Femur (tissue), 1 donor: ENCODE results near the gene MSH3.
"Not testable (repeated sequence)": the region's sequence is repeated elsewhere in the genome, so short reads cannot be mapped to it uniquely, and the experiment has no call there.

Experiments
- DNase-seq: peaks from one replicate; pipeline ENCODE4 v3.0.0-alpha.2; 2017

Gene MSH3

DNA sequence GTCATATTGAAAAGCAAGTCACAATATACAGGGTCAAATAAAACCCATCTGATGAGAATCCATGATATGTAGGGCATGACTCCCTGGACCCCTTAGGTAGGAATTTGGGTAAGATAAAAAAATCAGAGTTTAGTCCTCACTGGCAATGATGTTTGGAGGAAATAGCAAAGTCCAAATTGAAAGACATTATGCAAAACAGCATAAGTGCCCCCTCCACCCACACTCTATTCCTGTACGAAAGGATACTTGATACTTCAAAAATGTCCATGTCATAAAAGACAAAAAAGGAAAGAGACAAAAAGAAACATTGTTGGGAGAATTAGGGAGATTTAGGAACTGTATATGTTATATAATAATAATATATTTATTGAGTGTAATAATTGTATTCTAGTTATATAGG, 209.7 kb downstream of the MSH3 start:
- no peak for DNase-seq

DNA sequence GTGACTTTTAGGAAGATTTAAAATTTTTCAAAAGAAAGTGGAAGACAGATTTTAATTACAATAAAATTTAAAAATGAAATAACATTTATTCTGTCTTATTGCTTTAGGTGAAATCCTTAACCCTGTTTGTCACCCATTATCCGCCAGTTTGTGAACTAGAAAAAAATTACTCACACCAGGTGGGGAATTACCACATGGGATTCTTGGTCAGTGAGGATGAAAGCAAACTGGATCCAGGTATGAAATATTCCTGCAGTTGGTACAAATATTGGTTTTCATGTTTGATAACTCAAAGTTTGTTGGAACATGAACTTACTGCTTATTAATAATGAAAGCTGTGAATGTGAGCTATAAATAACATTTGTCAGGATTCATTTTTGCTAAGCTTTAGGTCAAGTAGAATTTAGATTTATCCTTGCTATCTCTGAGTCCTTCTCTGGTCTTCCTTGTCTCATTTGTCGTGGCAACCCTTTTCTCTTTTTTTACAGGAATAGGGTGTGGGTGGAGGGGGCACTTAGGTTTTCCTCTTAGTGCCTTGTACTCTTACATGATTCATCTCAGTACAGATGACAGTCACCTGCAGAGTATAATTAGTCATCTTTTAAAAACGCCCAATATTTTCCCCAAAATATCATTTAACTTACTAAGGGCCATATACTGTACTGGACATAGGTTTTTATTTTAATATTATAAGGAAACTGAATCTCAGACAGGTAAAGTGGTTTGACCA, 210.4 kb downstream of the MSH3 start:
- no peak for DNase-seq

DNA sequence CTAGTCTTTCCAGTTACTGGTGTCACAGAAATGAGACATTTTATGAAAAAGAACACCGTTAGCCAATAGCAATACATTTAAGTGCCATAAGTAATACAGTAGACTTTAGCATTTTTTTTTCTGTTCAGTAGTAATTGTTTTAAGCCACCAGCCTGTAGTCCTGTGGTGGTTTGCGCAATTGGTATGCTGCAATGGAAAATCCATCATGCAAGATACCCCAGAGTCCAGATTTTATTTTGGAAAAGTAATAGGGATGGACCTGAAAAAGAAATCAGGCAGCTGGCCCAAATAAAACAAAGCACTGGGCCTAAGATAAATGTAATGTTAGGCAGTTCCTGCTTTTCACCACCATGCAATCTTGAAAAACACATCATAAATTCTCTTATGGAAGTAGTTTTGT, 211.1 kb downstream of the MSH3 start:
- DNase-seq = no peak

- no peak for DNase-seq
Measured at GRCh38 chr5:80866371-80866770, 211.9 kb downstream of the MSH3 start.

- DNase-seq = no peak
Measured at GRCh38 chr5:80867233-80867632, 212.8 kb downstream of the MSH3 start.

DNA sequence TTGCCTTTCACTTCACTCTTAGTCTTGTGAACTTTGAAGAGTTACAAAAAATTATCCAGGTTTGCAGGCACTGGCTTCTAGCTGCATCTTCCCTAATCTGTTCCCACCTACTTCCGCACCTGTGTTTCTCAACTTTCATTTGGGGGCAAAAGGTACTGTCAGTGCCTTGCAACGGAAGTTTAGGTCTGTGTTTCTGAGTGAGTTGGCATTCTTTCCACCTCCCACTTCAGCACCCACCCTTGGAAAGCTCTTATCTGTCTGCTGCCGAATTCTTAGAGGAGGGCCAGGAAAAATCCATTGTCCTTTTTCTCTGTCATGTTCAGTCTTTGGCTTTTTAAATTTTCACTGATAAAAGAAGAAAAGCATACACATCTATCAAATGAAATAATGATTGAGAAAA, 216.0 kb downstream of the MSH3 start:
- DNase-seq = no peak

- no peak for DNase-seq
Measured at GRCh38 chr5:80871541-80871961, 217.1 kb downstream of the MSH3 start.

GRCh38 chr5:80874162-80874561, 219.7 kb downstream of the MSH3 start:
- no peak for DNase-seq

DNA sequence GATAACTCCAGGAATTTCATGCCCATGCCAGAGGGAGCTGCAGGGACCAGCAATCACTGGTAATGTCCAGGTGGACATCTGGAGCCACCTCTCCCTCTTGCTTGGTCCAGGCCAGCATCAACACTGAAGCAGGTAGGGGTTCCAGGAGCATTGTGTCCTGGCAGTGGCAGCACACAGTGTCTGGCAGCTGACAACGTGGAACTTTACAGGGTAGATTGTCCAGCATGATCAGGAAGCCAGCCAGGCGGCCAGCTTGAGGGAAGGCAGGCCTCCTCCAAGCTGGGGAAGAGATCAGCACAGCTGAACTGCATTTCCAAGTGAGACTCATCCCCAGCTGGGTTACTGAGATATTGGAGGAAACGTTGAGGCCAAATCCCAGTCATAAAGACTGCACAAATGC, 223.1 kb downstream of the MSH3 start:
- no peak for DNase-seq

DNA sequence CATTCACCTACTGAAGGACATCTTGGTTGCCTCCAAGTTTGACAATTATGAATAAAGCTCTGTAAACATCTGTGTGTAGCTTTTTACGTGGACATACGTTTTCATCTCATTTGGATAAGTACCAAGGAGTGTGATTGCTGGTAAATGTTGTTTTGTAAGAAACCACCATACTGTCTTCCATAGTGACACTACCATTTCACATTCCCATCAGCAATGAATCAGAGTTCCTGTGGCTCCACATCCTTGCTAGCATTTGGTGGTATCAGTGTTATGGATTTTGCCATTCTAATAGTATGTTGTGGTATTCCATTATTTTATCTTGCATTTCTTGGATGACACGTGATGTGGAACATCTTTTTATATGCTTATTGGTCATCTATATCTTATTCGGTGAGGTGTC, 227.3 kb downstream of the MSH3 start:
- no peak for DNase-seq

GRCh38 chr5:80883390-80883789, 228.9 kb downstream of the MSH3 start:
- DNase-seq = not testable (repeated sequence)

GRCh38 chr5:80884086-80884813, 229.8 kb downstream of the MSH3 start:
- DNase-seq = no peak

- no peak for DNase-seq
Measured at GRCh38 chr5:80884929-80885328, 230.5 kb downstream of the MSH3 start.

- DNase-seq = no peak
Measured at GRCh38 chr5:80885396-80886000, 231.0 kb downstream of the MSH3 start.

DNA sequence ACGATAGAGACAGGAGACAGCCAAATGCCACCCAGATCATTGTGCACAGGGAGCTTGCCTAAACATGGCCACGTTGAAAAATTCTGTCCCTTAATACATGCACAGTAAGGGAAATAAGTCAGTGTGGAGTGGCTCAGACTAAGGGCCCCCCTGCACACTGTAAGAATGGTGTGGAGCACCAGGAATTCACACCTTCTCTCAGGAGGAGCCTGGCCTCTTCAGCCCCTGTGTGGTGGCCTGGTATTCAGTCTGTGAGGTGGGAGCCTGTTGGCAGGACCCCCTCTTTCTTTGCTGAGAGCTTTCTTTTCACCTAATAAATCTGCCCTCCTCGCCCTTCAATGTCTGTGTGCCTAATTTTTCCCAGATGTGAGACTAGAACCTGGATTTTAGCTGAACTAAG, 239.6 kb downstream of the MSH3 start:
- DNase-seq = no peak

DNA sequence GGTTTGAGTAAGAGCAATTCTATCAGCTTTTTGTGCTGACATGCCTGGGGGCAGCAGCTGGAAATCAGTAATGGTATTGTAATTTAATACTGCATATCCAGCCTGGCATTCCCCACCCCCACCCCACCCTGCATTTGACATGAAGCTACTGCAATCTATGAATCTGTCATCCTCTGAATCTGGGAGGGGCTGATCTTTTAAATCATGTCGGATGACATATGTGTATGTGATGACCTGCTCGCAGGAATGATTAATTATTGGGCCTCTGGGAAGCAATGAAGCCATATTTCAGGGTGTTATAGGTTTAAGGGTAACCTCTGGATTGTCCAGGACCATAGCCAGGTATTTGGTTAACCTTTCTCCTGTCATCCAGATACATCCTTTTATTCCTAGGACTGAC, 241.1 kb downstream of the MSH3 start:
- DNase-seq = no peak

DNA sequence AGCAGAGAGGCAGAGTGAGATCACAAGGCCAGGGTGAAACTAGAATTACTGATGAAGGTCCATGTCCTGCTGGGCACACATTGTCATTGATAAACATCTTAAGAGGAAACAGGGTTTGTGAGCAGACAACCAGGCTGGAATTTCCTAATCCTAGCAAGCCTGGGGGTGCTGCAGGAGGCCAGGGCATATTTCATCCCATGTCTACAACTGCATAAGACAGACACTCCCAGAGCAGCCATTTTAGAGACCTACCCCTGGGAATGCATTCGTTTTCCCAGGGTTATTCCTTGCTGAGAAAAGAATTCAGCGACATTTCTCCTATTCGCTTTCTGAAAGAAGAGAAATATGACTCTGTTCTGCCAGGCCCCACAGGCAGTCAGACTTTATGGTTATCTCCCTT, 248.2 kb downstream of the MSH3 start:
- not testable (repeated sequence) for DNase-seq

GRCh38 chr5:80904533-80905187, 250.2 kb downstream of the MSH3 start:
- no peak for DNase-seq

- no peak for DNase-seq
Measured at GRCh38 chr5:80905405-80905804, 251.0 kb downstream of the MSH3 start.

- DNase-seq = no peak
Measured at GRCh38 chr5:80912479-80912878, 258.0 kb downstream of the MSH3 start.

DNA sequence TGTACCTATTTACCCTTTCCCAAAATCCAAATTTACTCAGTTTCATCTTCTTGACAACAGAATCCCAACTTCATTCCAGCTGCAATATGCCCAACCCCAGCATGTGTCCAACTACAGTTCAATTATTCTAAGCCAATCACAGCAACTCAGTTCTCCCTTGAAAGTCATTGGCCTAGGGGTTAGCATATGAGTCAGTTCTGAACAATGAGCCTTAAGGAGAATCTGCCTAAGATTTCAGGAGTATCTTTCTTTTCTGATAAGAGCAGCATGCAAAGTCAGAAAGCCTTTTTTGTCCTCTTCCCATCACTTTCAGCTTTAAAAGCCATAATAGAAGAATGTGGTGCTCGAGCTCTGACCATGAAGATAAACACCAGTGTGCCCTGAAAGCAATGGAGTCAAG, 261.3 kb downstream of the MSH3 start:
- DNase-seq = no peak

GRCh38 chr5:80916676-80917075, 262.2 kb downstream of the MSH3 start:
- DNase-seq = no peak

- no peak for DNase-seq
Measured at GRCh38 chr5:80917631-80918030, 263.2 kb downstream of the MSH3 start.
